GM21737 (cell line): ENCODE data around the gene FKBP11.
"Not testable (repeated sequence)": the region's sequence is repeated elsewhere in the genome, so short reads cannot be mapped to it uniquely, and the experiment has no call there.

Source experiments
- ATAC-seq: cut with Tn5 transposase; IDR thresholded peaks from one replicate; pipeline ENCODE4 v1.9.1; 2021; ENCODE audit warnings: mild to moderate bottlenecking, moderate library complexity; ENCODE audit not compliant: unreplicated experiment

The FKBP11 gene

GRCh38 chr12:48917857-48918537 is 7.3 kb downstream of the FKBP11 start:
- no peak for ATAC-seq

DNA sequence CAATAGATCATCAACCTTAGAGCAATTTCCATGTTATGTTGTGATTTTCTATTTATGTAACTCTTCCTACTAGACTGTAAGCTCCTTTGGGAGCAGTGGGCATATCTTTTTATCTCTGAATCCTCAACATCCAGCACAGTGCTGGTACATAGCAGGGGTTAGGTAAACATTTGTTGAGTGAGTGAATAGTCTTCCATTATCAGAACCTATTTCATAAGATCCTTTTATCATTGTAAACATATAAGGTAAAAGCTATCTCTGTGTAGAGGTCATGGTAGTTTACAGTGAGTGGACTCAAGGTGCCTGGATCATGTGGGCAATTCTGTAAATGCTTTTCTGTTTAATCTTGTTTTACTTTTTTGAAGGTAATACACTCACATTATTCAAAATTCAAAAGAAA is 15.1 kb downstream of the FKBP11 start:
- no peak for ATAC-seq

DNA sequence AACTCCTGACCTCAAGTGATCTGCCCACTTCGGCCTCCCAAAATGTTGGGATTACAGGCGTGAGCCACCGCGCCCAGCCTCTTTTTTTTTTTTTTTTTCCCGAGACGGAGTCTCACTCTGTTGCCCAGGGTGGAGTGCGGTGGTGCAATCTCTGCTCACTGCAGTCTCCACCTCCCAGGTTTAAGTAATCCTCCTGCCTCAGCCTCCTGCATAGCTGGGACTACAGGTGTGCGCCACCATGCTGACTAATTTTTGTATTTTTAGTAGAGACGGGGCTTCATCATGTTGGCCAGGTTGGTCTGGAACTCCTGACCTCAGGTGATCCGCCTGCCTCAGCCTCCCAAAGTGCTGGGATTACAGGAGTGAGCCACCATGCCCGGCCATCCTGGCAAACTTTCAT is 15.6 kb downstream of the FKBP11 start:
- not testable (repeated sequence) for ATAC-seq

DNA sequence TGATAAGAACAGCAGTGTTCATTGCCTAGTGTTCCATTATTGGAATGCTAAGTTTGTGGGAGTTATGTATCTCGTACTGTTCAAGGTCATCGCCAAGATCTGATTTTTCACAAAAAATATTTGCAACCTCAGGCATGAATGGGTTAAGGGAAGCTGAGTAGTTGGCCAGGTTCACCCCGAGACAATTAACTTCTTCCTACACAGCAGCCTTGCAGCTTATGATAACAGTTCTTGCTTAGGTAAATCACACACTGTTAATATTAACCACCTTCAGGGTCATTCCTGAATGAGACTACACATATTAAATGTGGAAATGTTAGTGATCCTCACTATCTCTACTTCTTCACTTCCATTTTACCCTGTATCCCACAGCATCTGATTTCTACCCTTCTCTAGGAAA is 18.0 kb downstream of the FKBP11 start:
- no peak for ATAC-seq

- peak; percentile 83 for ATAC-seq
Observed at GRCh38 chr12:48903982-48904411, 21.3 kb downstream of the FKBP11 start.

- no peak for ATAC-seq
Observed at GRCh38 chr12:48903363-48903981, 21.8 kb downstream of the FKBP11 start.

- no peak for ATAC-seq
Observed at GRCh38 chr12:48901278-48901677, 24.0 kb downstream of the FKBP11 start.

DNA sequence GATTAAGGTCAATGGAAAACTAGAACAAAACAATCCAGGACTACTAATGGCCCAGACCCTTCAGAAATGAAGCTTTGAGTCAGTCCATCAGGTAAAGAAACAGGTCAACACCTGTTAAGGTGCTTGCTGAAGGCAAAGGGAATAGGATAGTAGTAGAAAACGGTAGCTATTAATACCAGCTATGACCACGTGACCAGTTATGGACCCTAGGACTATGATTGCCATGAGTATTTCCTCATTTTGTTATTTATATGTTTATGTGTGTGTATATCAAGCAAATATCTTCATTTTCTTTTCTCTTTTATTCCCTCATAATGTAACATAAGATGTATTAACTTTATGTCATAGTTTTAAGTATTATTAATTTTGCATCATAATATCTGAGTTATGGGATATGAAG is 25.6 kb downstream of the FKBP11 start:
- ATAC-seq, result no peak

DNA sequence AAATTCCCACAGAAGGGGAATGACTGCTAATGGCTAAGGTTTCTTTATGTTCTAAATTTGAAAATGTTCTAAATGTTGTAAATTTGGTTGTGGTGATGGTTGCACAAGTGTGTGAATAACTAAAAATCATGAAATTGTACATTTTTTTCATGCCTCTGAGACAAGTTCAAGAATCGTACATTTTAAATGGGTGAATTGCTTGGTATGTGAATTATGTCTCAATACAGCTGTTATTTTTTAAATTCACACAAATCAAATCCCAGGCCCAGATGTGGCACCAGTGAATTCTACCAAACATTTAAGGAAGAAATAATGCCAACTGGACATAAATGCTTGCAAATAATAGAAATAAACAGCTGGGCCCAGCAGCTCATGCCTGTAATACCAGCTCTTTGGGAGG is 31.0 kb downstream of the FKBP11 start:
- no peak for ATAC-seq

GRCh38 chr12:48890657-48891418 is 34.5 kb downstream of the FKBP11 start:
- peak; percentile 72 for ATAC-seq

DNA sequence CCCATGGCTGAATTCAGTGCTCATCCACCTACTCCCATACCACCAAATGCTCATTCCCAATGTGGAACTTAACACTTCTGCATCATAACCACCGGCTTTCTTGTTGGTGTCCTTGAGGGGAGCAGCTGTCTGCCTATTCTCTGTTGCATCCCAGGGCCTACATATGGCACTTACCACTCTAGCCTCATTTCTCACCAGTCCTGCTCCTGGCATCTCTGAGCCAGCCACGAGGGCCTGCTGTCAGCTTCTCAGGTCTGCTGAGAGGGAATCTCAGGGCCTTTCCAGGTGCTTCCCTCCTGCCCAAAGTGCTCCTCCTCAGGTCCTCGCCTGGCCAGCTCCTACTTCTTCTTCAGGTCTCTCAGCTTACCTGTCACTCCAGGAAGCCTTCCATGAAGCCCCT is 35.6 kb downstream of the FKBP11 start:
- ATAC-seq, result no peak

GRCh38 chr12:48883305-48884161 is 41.8 kb downstream of the FKBP11 start:
- ATAC-seq, result no peak

- no peak for ATAC-seq
Observed at GRCh38 chr12:48882972-48883304, 42.4 kb downstream of the FKBP11 start.

- no peak for ATAC-seq
Observed at GRCh38 chr12:48882315-48882687, 43.0 kb downstream of the FKBP11 start.

DNA sequence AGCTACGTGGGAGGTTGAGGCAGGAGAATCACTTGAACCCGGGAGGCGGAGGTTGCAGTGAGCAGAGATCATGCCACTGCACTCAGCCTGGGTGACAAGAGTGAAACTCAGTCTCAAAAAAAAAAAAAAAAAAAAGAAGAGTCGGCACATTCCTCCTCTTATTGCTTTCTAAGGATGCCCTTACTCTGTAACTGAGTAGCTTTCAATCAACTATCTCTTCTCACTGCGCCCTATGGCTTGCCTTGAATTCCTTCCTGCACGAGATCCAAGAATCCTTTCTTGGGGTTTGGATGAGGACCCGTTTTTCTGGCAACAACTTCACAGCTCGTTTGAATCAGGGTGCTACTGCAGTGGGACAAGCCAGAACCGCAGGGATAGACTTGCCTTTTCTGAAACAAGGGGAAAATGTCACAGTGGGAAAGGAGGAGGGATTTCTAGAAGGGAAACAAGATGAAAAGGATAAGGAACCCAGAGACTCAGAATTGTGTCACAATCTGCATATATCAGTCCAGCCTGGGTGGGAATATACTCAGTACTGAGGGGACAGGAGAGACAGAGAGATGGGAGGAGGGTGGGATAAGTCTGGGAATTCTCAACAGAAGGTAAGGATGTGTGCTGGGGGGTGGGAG is 43.5 kb downstream of the FKBP11 start:
- no peak for ATAC-seq

GRCh38 chr12:48880647-48881046 is 44.6 kb downstream of the FKBP11 start:
- ATAC-seq, result no peak

DNA sequence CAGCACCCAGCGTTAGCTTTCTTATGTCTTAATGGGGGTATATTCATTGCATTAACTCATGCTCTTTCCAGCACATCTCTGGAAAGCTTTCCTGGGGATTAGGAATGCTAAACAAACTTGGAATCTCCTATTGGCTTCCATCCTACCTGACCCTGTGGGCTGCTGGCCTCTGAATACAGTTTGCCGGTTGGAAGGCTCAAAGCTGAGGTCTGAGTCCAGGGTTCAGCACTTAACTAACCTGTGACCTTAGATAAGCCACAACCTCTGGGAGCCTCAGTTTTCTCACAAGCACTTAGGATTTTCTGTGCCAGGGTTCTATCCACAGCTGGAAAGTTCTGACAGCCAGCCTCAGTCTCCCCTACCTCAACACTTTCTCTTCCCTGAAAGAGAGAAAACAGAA is 46.7 kb downstream of the FKBP11 start:
- ATAC-seq, result no peak

DNA sequence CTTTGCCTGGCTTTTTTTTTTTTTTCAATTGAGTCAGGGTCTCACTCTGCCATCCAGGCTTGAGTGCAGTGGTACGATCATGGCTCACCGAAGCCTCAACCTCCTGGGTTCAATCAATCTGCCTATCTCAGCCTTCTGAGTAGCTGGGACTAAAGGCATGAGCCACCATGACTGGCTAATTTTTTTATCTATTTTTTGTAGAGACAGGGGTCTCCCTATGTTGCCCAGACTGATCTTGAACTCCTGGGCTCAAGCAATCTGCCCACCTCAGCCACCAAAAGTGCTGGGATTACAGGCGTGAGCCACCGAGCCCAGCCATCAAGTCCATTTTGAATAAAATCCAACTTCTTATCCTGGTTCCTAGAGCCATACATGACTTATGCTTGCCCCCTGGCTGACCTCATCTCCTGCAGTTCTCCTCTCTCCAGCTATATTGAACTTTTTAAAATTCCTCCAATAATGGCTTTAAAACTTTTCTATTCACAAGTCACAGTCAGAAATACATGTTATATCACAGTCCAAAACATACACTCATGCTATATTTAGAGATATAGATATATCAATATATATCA is 49.3 kb downstream of the FKBP11 start:
- ATAC-seq, result no peak

DNA sequence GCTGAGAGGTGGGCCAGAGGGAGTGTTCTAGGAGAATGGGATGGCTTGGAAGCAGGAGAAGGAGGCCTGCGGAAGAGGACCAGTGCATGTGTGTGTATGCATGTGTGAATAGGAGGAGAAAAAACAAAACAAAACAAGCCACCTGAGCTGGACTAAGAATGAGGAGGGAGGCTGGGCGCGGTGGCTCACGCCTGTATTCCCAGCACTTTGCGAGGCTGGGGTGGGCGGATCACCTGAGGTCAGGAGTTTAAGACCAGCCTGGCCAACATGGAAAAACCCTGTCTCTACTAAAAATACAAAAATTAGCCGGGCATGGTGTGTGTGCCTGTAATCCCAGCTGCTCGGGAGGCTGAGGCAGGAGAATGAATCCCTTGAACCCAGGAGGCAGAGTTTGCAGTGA is 51.8 kb downstream of the FKBP11 start:
- ATAC-seq, result not testable (repeated sequence)

- ATAC-seq, result no peak
Observed at GRCh38 chr12:48873096-48873495, 52.2 kb downstream of the FKBP11 start.
